OCI-M2 (cell line): ENCODE measurements around the gene HYAL1.

Experiments
- DNase-seq: peaks from one replicate; lab custom pipeline; 2025; ENCODE audit not compliant: unreplicated experiment; lab: John Stamatoyannopoulos, UW

HYAL1 gene, protein sequence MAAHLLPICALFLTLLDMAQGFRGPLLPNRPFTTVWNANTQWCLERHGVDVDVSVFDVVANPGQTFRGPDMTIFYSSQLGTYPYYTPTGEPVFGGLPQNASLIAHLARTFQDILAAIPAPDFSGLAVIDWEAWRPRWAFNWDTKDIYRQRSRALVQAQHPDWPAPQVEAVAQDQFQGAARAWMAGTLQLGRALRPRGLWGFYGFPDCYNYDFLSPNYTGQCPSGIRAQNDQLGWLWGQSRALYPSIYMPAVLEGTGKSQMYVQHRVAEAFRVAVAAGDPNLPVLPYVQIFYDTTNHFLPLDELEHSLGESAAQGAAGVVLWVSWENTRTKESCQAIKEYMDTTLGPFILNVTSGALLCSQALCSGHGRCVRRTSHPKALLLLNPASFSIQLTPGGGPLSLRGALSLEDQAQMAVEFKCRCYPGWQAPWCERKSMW

DNA sequence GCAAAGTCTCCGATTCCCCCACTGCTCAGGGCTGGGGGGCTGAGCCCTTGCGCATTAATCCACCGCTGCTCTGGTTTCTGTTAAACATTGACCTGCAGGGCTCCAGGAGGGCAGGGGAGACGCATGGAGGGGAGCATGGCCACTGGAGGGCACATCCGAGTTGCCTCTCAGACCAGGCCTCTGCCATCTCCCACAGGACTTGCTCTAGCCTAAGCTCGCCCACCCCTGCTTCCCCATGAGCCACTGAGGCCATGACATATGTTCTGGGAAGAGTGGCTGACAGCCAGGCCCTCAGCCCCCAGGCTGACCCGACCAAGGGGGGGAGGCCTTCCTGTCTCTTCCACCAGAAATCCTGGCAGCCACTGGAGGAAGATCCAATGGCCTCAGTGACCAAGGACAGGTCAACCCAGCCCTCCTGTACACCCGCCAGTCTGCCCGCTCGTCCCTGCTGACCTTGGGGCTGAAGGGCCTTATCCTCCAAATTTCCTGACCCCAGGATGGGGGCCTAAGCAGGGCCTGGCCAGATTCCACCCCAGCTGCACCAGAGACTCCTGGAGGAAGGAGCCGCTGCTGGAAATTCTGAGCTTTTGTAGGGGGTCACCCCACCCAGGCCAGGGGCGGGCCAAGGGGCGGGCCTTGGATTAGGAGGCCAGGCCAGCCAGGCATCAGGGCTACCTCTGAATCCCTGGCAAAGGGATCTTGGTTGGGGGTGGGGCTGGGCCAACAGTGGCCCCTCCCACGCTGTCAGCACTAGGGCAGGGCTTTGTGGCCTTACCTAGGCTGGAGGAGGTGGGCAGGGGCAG lies at the start of gene HYAL1:
HYAL1 (minus strand) TSS at position 562 of the 803 bp plus-strand sequence. CDS start 618 bp downstream, outside the sequence.
- DNase-seq: no peak

DNA sequence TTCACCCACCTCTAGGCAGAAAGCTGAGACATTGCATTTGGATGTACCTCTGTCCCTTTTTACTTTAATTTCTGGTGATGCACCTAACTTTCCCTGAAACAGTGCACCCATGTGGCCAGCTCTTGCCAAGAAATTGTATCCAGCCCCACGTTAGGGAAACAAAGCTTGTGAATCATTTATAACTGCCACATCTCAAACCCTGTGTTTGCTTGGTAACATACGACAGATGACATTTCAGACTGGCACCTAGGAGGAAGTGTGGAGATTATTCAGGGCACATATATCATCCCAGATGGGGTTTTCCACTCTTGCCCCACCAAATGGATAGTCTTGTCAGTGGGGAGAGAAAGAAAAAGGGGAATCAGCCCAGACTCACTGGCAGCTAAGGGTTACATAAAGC lies 49.4 kb upstream of the HYAL1 start:
- DNase-seq: no peak

DNA sequence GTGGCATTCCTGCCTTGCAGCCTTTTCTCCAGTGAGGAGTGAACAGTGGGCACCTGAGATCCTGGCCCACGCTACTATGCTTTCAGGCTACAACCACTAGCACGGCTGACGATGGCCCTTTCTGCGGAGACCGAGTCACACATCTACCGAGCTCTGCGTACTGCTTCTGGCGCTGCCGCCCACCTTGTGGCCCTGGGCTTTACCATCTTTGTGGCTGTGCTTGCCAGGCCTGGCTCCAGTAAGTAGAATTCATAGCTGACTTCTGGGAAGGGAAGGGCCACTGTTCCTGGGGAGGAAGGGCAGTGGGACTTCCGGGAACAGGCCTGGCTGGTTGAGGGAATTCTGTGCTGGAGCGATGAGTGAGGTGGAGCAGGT lies 47.9 kb upstream of the HYAL1 start:
- DNase-seq: no peak

DNA sequence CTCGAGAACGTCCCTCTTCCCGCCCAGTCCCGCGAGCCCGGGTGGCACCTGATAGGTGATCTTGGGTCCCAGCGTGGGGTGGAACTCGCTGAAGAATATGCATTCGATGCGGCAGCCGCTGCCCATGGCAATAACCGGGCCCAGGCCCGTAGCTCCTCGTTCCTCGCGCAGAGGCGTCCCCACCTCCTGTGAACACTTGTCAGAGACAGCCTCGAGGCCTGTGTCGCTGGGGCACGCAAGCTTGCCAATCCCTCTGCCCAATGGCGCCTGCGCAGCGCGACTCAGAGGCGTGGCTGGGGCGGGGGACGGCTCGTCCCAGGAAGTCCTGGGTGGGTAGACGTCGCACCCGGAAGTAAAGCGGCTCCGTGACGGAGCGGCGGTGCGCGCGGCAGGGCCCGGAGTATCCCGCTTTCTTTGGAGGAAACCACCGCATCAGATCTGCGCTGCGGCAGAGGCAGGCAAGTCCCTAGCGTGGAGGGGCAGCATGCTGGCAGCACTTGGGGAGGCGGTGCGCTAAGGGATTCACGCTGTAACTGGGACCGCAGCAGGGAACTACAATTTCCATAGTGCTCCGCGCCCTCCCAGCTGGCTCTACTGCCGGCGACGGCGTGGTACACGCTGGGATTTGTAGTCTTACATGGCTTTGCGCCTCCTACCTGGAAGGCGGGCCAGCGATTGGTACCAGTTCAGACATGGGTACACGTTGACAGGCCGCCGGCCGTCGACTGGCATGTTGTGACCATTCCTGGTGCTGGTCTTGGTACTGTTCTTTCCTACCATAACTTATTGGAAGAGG lies 47.4 kb upstream of the HYAL1 start, which contains the start of the genes CYB561D2 and NPRL2:
CYB561D2 (plus strand) TSS at position 336 of the 796 bp plus-strand sequence. CDS start 572 bp downstream, outside the sequence.
NPRL2 (minus strand) TSS at position 249 of the 796 bp plus-strand sequence; CDS start at position 126, 123 bp downstream.
- DNase-seq: peak; percentile 85

DNA sequence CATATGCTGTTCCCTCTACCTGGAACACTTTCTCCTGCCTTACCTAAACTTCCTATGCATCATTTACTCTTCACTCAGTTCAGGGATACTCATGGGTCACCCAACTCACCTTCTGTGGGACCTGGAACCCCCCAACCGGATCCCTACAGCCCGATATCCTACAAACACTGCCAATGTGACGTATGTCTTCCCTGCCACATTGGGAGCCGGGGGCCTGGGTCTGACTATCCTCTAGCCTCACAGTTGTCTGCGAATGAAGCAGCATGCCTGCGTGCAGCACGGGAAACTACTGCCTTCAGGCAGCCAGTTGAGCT lies 46.8 kb upstream of the HYAL1 start:
- no peak for DNase-seq

DNA sequence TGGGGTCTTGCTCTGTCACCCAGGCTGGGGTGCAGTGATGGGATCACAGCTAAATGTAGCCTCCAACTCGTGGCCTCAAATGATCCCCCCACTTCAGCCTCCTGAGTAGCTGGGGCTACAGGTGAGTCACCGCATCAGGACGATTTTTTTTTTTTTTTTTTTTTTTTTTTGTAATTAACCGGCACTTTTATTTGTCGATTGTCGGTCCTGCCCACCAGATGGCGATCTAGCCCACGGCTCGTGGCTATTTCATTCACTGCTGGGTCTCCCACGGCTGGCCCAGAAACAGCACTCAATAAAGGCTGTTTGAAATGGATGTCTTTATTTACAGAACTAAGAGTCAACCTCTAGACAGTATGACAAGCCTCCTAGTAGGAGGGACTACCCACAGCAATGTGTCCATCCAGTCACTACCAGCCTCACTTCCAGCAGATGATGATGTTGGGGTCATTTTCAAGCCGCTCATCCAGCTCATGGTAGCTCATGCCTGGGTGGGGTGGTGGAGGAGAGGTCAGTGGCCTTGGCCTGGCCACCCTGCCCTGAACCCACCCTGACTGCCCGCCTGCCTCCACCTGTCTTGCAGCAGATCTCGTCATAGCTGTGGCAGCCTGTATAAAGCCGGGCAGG lies 43.9 kb upstream of the HYAL1 start:
- no peak for DNase-seq

DNA sequence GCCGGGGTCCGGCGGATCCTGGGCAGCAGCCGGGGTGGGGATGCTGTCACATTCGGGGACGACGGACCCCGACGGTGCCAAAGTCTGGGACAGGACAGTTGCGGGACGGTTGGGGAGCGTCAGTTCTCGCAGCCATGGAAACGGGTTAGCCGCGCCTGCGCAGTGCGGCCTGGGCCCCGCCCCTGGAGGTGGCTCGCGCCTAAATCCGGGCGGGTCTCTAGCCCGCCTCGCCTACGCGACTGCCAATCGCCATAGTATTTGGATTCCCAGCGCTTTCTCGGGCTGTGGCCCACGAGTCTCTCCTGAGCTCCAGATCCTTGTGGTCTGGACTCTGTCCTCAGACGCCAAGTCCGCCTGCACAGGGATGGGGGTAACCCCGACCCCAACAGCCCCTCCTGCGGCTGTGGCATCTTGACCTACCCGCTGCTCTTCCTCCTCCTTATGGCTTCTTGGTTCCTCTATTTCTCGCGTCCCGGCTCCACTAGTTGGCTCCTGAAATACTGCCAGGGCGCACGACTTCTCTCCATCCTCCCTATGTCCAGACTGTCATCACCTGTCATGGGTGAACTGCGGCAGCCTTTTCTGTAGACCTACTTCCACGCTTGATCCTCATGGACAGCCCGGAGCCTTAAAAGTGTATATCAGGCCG lies 42.3 kb upstream of the HYAL1 start, which contains the start of gene ZMYND10:
ZMYND10 (minus strand) TSS at position 147 of the 649 bp plus-strand sequence. CDS start 153 bp downstream, outside the sequence.
- no peak for DNase-seq

DNA sequence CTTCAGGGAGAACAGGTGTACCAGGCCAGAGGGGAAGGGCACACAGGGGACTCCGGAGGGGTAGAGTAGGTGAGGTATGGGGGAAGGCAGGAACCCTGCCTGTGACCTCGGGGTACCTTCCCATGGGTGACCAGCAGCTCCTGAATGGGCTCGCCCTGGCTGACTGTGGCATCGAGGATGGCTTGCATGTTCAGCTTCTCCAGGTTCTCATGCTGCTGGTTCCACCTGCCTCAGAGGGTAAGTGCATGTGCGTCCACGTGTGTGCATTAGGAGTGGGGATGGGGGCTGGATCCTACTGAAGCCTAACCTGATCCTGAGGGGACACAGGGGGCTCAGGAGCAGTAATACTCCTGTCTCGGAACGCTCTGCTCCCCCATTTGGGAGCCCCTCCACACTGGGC lies 41.6 kb upstream of the HYAL1 start:
- no peak for DNase-seq

DNA sequence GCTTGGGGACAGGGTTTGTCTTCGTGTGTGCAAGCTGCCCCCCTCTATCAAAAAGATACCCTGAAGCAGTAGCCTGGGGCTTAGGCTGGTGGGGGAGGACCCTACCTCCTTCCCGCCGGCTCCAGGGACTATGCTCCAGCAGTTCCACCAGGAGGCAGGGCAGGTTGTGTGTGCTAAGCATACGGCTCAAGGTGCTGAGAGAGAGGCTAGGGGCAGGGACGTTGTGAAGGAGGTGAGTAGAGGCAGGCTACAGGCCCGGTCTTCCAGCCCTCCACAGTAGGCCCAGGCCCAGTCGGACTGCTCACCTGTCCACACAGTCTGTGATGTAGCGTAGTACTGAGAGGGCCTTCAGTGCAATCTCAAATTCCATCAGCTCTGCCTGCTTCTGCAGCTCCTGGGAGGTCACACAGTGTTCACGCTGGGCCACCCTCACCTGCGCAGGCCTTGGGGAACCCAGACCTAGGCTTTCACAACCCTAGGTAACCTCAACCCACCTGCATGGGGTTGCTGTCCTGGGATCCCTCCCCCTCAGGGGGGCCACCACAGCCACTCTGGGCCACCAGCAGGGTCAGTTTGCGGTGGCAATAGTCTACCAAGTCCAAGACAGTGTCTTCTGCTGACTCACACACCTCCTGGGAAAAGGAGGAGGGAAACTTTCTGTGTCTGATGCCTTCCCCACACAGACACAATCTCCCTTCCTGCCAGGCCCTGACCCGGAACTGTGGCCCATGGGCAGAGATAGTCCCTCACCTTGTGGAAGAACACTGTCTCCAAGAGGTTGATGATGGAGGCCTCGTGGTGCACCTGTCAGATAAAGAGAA lies 39.6 kb upstream of the HYAL1 start:
- DNase-seq: no peak

DNA sequence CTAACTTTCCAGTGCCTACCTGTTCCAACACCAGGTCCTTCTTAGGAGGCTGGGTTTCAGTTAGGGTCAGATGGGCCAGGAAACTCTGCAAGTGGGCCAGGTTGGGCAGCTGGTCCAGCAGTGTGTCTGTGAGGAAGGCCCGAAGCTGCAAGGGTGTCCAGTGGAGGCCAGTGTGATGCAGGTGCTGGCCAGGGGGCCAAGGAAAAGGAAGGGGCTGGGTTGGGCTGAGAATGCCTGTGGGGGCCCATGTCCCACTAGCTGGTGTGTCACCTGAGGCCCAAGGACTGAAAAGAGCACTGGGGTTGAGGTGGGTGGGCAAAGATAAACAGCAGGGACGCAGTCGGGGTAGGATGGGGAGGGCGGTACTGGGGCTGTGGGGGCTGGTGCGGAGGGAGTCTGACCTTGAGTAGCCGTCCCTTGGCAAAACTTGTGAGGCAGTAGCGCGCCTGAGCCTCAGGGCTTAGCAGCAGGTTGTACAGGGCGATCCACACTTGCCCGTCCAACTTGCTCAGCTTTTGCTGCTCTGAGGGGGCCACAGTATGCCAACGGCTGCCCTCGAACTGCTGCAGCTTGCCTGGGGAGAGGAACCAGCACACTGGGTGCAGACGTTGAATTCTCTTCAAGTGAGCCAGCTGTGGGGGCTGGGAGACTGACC lies 38.7 kb upstream of the HYAL1 start:
- no peak for DNase-seq

DNA sequence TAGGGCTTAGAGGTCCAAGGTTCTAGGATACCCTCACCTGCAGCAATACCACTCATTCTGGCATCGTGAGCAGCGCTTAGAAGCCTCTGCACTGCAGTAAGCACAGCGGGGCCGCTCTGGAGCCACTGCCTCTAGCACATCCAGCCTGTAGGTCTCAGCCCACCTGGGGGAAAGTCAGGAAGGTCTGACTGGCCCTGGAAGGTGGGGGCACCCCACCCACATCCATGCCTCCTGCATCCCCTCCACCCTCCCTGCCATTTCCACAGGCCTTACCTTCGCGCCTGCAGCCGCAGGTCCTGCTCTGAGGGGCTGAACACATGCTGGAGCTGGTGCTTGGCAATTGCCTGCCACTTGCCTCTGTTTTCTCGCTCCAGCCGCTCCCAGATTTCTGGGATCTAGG lies 38.2 kb upstream of the HYAL1 start:
- DNase-seq: no peak

DNA sequence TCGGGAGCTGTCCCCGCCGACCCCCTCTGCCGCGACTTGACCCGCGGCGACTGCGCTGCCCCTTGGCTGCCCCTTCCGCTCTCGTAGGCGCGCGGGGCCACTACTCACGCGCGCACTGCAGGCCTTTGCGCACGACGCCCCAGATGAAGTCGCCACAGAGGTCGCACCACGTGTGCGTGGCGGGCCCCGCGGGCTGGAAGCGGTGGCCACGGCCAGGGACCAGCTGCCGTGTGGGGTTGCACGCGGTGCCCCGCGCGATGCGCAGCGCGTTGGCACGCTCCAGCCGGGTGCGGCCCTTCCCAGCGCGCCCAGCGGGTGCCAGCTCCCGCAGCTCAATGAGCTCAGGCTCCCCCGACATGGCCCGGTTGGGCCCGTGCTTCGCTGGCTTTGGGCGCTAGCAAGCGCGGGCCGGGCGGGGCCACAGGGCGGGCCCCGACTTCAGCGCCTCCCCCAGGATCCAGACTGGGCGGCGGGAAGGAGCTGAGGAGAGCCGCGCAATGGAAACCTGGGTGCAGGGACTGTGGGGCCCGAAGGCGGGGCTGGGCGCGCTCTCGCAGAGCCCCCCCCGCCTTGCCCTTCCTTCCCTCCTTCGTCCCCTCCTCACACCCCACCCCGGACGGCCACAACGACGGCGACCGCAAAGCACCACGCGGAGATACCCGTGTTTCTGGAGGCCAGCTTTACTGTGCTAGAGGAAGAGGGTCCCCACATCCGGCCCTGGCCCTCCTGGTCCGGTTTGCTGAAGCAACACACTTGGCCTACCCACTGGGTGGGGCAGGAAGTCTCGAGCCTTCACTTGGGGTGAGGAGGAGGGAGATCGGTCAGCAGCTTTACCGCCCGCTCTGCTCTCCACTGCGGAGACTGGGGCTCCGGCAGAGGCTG lies 37.3 kb upstream of the HYAL1 start, which contains the start of gene RASSF1:
RASSF1 (minus strand) TSS at position 389 of the 882 bp plus-strand sequence; CDS start at position 358, 31 bp downstream.
- DNase-seq: no peak

DNA sequence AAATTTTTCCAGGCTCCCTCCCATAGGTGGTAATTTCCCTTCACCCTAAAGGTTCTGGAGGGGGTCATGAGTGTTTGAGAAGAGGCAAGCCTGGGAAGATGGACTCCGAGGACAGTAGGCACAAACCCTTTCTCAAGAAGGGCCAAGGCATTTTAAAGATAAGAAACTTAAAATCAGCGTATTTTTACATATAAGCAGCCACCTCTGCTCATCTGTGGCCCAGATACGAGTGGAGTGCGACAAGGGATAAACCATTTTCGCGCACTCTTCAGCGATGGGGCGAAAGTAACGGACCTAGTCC lies 36.7 kb upstream of the HYAL1 start:
- no peak for DNase-seq

DNA sequence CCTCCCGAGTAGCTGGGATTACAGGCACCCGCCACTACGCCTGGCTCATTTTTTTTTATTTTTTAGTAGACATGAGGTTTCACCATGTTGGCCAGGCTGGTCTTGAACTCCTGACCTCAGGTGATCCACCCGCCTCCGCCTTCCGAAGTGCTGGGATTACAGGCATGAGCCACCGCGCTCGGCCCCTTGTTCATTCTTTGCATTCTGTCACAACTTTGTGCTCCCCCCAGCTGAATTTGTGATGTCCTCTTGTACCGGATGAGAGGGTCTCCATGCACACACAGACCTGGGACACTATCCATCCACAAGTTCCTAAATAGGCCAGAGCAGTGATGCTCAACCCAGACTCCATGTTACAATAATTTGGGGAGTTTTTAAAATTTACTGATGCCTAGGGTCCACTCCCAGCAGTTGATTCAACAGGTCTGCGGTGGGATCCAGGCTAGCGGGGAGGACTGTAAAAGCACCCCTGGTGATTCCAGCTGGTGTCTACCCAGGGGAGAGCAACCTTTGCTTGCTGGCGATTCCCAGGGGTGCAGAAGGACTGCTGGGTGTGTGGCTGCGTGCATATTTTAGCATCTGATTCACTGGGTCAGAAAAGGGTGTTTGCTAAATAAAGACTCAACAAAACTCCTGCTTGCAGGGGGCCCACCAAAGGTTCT lies 36.2 kb upstream of the HYAL1 start:
- DNase-seq: no peak

DNA sequence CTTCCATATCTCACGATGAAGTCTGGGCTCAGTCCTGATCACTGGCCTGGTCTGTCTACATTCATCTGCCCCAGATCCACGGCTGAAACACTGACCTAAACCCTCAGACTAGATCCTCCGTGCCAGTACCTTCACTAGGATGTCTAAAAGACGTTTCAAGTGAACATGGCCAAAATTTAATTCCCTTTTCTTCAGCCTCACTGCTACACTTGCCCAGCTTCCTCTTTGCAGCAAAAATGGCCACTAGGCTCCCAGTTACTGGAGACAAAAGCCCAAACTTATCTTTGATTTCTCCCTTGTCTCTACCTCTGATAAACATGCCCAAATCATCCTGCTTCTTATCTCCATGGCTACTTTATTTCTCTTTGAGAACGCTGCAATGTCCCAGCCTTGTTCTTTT lies 35.6 kb upstream of the HYAL1 start:
- no peak for DNase-seq

DNA sequence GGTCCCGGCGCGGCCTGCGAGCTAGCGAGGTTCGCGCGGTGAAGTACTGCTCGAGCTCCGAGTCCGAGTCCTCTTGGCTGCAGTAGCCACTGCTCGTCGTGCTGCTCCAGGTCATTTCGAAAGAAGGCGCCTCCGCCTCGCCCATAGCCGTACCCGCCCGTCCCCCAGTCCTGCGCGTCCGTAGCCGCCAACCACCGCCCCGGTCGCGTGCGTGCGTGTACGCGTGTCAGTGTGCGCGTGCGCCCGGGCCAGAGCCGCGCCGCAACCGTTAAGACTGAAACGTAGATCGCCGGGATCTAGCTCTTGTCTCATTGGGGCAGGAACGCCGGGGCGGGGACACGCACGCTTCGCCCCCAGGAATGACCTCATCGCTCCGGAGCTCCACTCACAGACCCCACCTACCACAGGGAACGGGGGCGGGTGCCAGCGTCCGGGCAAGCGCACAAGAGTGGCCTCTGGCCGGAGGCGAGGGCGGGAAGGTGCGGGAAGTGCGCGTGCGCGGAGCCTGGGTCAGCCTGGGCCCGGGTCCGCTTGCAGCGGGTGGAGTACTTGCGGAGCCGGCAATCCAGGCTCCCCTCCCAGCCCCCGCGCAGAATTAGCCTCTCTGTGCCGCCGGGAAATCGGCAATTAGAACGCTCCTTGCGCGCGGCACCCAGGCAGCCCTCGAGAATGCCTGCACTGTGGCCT lies 33.9 kb upstream of the HYAL1 start:
- DNase-seq: peak; percentile 63
